Smooth muscle cell of the pulmonary artery (primary cell): Measurements from ENCODE around the gene SPIN2B. TPM values are rescaled to one million over a fixed set of nuclear protein-coding genes. Genes with fewer than 3 reads are reported as not detected.

ENCODE experiments used
- total RNA-seq: library from RNA; depleted of rRNA; stranded (reverse); fragments of >200 nt; gene quantifications from 2 replicates; pipeline ENCODE4 v1.2.3, GENCODE V29; 2014

The SPIN2B gene
- 6.9 and 8.5 TPM in 2 replicates for total RNA-seq

GRCh38 chrX:57121162-57121755 is at the start of gene SPIN2B:
SPIN2B (minus strand) TSS chrX:57121548.

GRCh38 chrX:57137073-57137472 is 15.7 kb upstream of the SPIN2B start, which contains the start of gene SPIN2A:
SPIN2A (minus strand) TSS chrX:57137397; CDS start chrX:57136597, 800 bp downstream.

Other genes starting within 250 kb of the SPIN2B start
- gene SPIN3, start 126.0 kb downstream of the SPIN2B start, total RNA-seq: 10.3 and 10.8 TPM in 2 replicates
- 0.53 and 0.85 TPM in 2 replicates for gene SPIN2A, start 15.8 kb upstream of the SPIN2B start, total RNA-seq
- gene FAAH2, start 165.2 kb upstream of the SPIN2B start, total RNA-seq: 0.07 and 0.23 TPM in 2 replicates